Endothelial cell (in vitro differentiated cells): ENCODE measurements around the gene SLFN12L. TPM values are rescaled to one million over a fixed set of nuclear protein-coding genes. Genes with fewer than 3 reads are reported as not detected.

ENCODE experiments used
- DNase-seq: peaks from one replicate; pipeline ENCODE4 v3.0.0; 2021; ENCODE audit warnings: low spot score
- H3K27ac Mint-ChIP-seq: one replicate; pipeline ENCODE4 v1.8.0; 2021; ENCODE audit warnings: mixed read lengths, inconsistent platforms; ENCODE audit not compliant: unreplicated experiment
- H3K27me3 Mint-ChIP-seq: one replicate; pipeline ENCODE4 v1.8.0; 2021; ENCODE audit warnings: mild to moderate bottlenecking, moderate library complexity, mixed read lengths, inconsistent platforms; ENCODE audit not compliant: unreplicated experiment
- H3K36me3 Mint-ChIP-seq: one replicate; pipeline ENCODE4 v1.8.0; 2021; ENCODE audit warnings: mild to moderate bottlenecking, low read depth, mixed read lengths, inconsistent platforms; ENCODE audit not compliant: unreplicated experiment
- H3K4me1 Mint-ChIP-seq: one replicate; pipeline ENCODE4 v1.8.0; 2021; ENCODE audit warnings: mild to moderate bottlenecking, mixed read lengths, inconsistent platforms; ENCODE audit not compliant: unreplicated experiment
- H3K4me3 Mint-ChIP-seq: one replicate; pipeline ENCODE4 v1.8.0; 2021; ENCODE audit warnings: mild to moderate bottlenecking, mixed read lengths, inconsistent platforms; ENCODE audit not compliant: unreplicated experiment
- H3K9me3 Mint-ChIP-seq: one replicate; pipeline ENCODE4 v1.8.0; 2021; ENCODE audit warnings: mixed read lengths, inconsistent platforms; ENCODE audit not compliant: unreplicated experiment
- total RNA-seq: library from RNA; stranded (reverse); fragmentation: NEBNext Ultra II Directional; extraction: Animal tissue kit (Norgen Biotek cat#: 25700); gene quantifications from one replicate; pipeline ENCODE4 v1.2.1, GENCODE V29; 2021; ENCODE audit not compliant: unreplicated experiment
- TF ChIP-seq, protein P1 (sequence below): fragments of 200-600 bp; sonication (generic); IDR thresholded peaks from one replicate; pipeline ENCODE4 v1.5.0; 2021; ENCODE audit warnings: antibody characterized with exemption; ENCODE audit not compliant: unreplicated experiment

Gene SLFN12L
- total RNA-seq, 1 donor from 2014 or later = not detected

DNA sequence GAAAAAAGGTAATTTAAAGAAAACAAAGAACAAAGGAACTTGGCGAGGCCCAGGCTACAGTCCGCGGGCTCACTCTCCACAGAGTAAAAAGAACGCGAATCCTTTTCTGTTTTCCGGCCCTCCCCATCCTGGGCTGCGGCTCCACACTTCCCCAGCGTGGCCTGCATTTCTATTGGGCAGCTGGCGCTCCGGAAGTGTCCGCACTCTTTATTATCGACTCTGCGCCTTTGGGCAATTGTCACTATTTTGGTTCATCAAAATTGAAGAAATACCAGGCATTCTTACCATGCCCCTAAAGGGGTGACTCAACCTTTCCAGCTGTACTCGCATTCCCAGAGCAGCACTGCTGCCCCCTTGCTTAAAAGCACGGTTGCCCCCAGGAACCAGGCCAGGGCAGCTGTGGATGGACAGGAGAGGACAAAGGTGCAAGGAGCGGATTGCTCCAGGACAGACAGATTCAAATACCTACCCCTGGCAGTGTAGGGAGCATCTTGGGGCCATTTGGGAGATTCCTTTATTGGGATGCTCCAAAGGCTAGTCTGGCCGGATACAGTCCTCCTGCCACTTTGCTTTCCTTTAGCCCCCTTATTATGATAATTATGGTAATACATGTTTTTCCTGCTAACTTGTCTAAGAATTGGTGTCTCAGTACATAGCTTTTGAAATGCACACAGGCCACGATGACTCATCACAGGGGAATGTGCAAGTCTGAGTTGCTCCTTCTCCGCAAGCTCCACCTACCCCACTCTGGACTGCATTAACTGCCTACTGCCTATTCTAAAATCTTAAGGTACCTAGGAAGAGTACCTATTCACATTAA lies 104.2 kb downstream of the SLFN12L start:
- Mint-ChIP-seq H3K36me3 (peaks cover 3% of the 10 kb centered on the region), H3K4me3 (peak overlapping the region; percentile 91), H3K27me3 (peaks cover 6% of the 10 kb centered on the region), H3K9me3 (no peaks in the 10 kb centered on the region), H3K4me1 (peaks cover 27% of the 10 kb centered on the region), H3K27ac (peak overlapping the region; percentile 97)
- TF ChIP-seq, protein P1, sequence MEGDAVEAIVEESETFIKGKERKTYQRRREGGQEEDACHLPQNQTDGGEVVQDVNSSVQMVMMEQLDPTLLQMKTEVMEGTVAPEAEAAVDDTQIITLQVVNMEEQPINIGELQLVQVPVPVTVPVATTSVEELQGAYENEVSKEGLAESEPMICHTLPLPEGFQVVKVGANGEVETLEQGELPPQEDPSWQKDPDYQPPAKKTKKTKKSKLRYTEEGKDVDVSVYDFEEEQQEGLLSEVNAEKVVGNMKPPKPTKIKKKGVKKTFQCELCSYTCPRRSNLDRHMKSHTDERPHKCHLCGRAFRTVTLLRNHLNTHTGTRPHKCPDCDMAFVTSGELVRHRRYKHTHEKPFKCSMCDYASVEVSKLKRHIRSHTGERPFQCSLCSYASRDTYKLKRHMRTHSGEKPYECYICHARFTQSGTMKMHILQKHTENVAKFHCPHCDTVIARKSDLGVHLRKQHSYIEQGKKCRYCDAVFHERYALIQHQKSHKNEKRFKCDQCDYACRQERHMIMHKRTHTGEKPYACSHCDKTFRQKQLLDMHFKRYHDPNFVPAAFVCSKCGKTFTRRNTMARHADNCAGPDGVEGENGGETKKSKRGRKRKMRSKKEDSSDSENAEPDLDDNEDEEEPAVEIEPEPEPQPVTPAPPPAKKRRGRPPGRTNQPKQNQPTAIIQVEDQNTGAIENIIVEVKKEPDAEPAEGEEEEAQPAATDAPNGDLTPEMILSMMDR = peak; percentile 21
- DNase-seq = peak; percentile 42

DNA sequence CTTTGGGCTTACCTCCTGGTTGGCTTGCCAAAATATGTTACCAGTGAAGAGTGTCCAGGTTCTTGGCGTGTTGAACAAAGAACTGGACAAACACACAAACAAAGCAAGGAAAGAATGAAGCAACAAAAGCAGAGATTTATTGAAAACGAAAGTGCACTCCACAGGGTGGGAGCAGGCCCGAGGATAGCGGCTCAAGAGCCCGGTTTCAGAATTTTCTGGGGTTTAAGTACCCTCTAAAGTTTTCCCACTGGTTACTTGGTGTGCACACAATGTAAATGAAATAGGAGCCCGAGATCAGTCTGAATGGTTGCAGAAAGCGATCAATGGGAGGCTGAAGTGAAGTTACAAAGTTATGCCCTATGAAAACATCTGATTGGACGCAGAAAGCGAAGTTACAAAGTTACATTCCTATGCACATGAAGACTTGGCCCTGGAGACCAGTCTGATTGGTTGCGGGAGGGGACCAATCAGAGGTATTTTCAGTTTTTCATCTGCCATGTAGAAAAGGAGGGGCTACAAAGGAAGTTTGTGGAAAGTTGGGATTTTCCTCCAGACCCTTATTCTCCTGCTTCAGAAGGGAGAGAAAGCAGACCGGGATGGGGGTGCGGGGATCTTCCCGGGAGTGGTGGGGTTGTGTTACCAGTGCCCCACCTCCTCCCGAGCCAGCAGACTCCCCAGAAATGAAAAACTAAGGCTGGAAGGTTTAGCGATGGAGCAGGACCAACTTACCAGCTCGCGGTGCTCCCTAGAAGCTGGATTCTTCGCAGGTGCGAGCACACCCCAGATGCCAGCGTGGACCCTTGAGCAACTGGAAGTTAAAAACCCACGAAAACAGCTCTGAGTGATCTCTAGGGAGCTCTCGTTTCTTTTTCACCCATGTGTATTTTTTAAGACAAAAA lies 105.1 kb downstream of the SLFN12L start, which contains the start of gene SLFN12:
SLFN12 (minus strand) TSS at position 325 of the 899 bp plus-strand sequence. CDS start 9,472 bp downstream, outside the sequence.
- TF ChIP-seq, protein P1 = no peak
- DNase-seq = peak; percentile 44
- Mint-ChIP-seq H3K27ac (peak within 1 kb of the TSS; percentile 97), H3K36me3 (peaks cover 3% of the 10 kb centered on the region), H3K4me1 (peaks cover 27% of the 10 kb centered on the region), H3K9me3 (no peaks in the 10 kb centered on the region), H3K4me3 (peak within 1 kb of the TSS; percentile 91), H3K27me3 (peaks cover 6% of the 10 kb centered on the region)

DNA sequence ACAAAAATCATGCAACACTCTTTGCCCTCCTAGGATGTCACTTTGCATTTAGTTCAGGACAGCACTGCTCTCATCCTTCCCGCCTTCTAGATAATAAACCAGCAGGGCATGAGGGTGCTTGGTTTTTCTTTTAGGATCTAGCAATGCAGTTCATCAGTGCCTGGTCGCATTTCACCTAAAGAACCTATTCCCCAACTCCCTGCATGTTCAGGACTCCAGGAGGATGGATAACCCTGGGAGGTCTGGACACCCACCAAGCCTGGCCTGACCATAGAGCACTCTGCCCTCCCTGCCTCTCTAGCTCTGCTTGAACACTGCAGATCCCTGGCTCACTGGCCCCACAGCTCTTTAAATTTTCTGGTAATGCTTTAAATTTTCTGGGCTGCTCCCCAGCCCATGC lies 107.8 kb downstream of the SLFN12L start:
- DNase-seq = no peak
- Mint-ChIP-seq H3K36me3 (peaks cover 3% of the 10 kb centered on the region), H3K27ac (no peak overlapping the region), H3K9me3 (no peaks in the 10 kb centered on the region), H3K4me3 (no peak overlapping the region), H3K4me1 (peaks cover 27% of the 10 kb centered on the region), H3K27me3 (peaks cover 6% of the 10 kb centered on the region)
- TF ChIP-seq, protein P1 = no peak

DNA sequence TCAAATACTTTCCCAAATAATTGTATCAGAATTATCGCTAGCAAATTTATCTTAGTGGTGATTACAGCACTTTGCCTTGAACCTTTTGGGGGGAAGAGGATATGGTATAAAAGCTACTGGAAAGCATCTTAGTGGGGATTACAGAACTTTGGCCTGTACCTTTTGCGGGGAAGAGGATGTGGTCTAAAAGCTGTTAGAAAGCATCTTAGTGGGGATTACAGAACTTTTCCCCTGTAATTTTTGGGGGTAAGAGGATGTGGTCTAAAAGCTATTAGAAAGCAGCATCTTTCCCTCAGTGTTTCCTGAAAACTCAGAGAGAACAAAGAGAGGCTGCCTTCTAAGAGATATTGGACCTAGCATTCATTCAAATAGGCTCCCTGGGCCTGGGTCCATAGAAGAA lies 109.2 kb downstream of the SLFN12L start:
- peaks cover 3% of the 10 kb centered on the region for H3K36me3 Mint-ChIP-seq
- no peaks in the 10 kb centered on the region for H3K9me3 Mint-ChIP-seq
- no peak overlapping the region for H3K27ac Mint-ChIP-seq
- peaks cover 21% of the 10 kb centered on the region for H3K4me1 Mint-ChIP-seq
- TF ChIP-seq, protein P1 = no peak
- H3K27me3 Mint-ChIP-seq = peaks cover 6% of the 10 kb centered on the region
- DNase-seq = no peak
- H3K4me3 Mint-ChIP-seq = no peak overlapping the region
